Panc1 (cell line): ENCODE results near the gene RNF149. TPM values are rescaled to one million over a fixed set of nuclear protein-coding genes. Genes with fewer than 3 reads are reported as not detected.

Experiments used
- ATAC-seq: fragments of 200-7000 bp; cut with Tn5 transposase; 2 replicates; pipeline ENCODE4 v1.9.1; 2020; ENCODE audit warnings: mild to moderate bottlenecking, moderate library complexity
- BruUV-seq: library from RNA; stranded (reverse); fragments of 400-500 nt; replicated peaks from 2 replicates; lab custom pipeline; 2021; lab: Mats Ljungman, UMichigan
- CTCF ChIA-PET: fragments of 300-600 bp; sonication (Branson Sonifier 250); formaldehyde crosslinking; loops from one replicate; lab custom pipeline; 2022; ENCODE audit warnings: antibody characterized with exemption; lab: Charles Lee
- POLR2A ChIA-PET: fragments of 300-600 bp; sonication (Branson Sonifier 250); formaldehyde crosslinking; loops from one replicate; lab custom pipeline; 2022; ENCODE audit warnings: antibody characterized with exemption; lab: Charles Lee
- DNase-seq: peaks from one replicate; pipeline ENCODE4 v3.0.0-alpha.2; 2010; ENCODE audit warnings: low read depth, low spot score
- H3K27ac ChIP-seq: 2 replicates; pipeline ENCODE4 v1.5.1; 2011; ENCODE audit warnings: mild to moderate bottlenecking, low read length, inconsistent platforms
- H3K27me3 ChIP-seq: fragments of 200-500 bp; sonication (Bioruptor generic); 2 replicates; pipeline ENCODE4 v1.6.0; 2014; ENCODE audit warnings: low read length, inconsistent platforms; ENCODE audit not compliant: control insufficient read depth, insufficient read depth
- H3K36me3 ChIP-seq: fragments of 200-500 bp; sonication (Bioruptor generic); 2 replicates; pipeline ENCODE4 v1.5.1; 2014; ENCODE audit warnings: inconsistent platforms, mild to moderate bottlenecking, low read length, moderate library complexity; ENCODE audit not compliant: control insufficient read depth, insufficient read depth
- H3K4me1 ChIP-seq: 2 replicates; pipeline ENCODE4 v1.5.1; 2011; ENCODE audit warnings: inconsistent platforms, mild to moderate bottlenecking, low read length, moderate library complexity; ENCODE audit not compliant: control insufficient read depth, insufficient read depth
- H3K4me3 ChIP-seq, 2 experiments: 2 replicates each; pipeline ENCODE4 v1.5.1; 2011 to 2012; ENCODE audit warnings: low read depth in 2 of 2, low read length in 2 of 2, mild to moderate bottlenecking in 2 of 2, inconsistent platforms in 1 of 2, moderate library complexity in 1 of 2
- H3K9me3 ChIP-seq: fragments of 200-500 bp; sonication (Bioruptor generic); 2 replicates; pipeline ENCODE4 v1.5.1; 2014; ENCODE audit warnings: low read depth, mild to moderate bottlenecking, inconsistent platforms, low read length, moderate library complexity; ENCODE audit not compliant: control insufficient read depth, insufficient read depth
- CTCF ChIP-seq: fragments of 450-650 bp; IDR thresholded peaks from 2 replicates; pipeline ENCODE4 v1.5.1; 2017; ENCODE audit warnings: mild to moderate bottlenecking
- POLR2AphosphoS5 ChIP-seq: IDR thresholded peaks from 2 replicates; pipeline ENCODE4 v1.6.1; 2012; ENCODE audit warnings: mild to moderate bottlenecking, low read depth, low read length, moderate library complexity
- REST ChIP-seq, 2 experiments: IDR thresholded peaks; 2 replicates each; pipeline ENCODE4 v1.6.1; 2011 to 2012; ENCODE audit warnings: low read depth in 2 of 2, control low read depth in 1 of 2, low read length in 1 of 2, mild to moderate bottlenecking in 1 of 2, moderate library complexity in 1 of 2; ENCODE audit not compliant: insufficient read depth in 1 of 2
- SIN3A ChIP-seq: IDR thresholded peaks from 2 replicates; pipeline ENCODE4 v1.6.1; 2012; ENCODE audit warnings: low read depth, mild to moderate bottlenecking, low read length, moderate library complexity, borderline replicate concordance; ENCODE audit not compliant: insufficient read depth
- TCF7L2 ChIP-seq: IDR thresholded peaks from 2 replicates; pipeline ENCODE4 v1.6.1; 2011; ENCODE audit warnings: mild to moderate bottlenecking, low read depth, low read length, inconsistent platforms
- in situ Hi-C: cut with HindIII; loops from 2 replicates; pipeline ENCODE4 v1.10.0; 2016; ENCODE audit warnings: low sequenced_read_pairs, low pct_unique_long_range_greater_than_20kb
- intact Hi-C: fragments of 100-400 bp; cut with micrococcal nuclease; formaldehyde crosslinking; loops from one replicate; pipeline ENCODE4 v1.10.0; 2022; ENCODE audit not compliant: unreplicated experiment
- total RNA-seq: library from RNA; stranded (reverse); gene quantifications from one replicate; pipeline ENCODE4 v1.2.1, GENCODE V29; 2021; ENCODE audit not compliant: unreplicated experiment

Gene RNF149
- total RNA-seq, 1 experiment from 2014 or later, result 29.9 TPM

GRCh38 chr2:101300164-101300563, 8.3 kb downstream of the RNF149 start:
- ChIA-PET CTCF (interaction anchor here (0.6 kb wide), 1 partner anchor 82 kb away, joined by 9 read pairs; no protein-coding TSS in a partner anchor), POLR2A (no interaction called here)
- DNase-seq, result no peak
- in situ Hi-C loops, result no loop called here
- no peak for TF ChIP-seq POLR2AphosphoS5
- no peak for TF ChIP-seq TCF7L2
- TF ChIP-seq REST (IDR thresholded peaks at IDR 0.05; ENCODE audit: insufficient read depth in 1 of 2, low read depth in 2 of 2, low read length in 1 of 2), result no peak
- no peak for TF ChIP-seq CTCF
- H3K4me3 ChIP-seq, result no peak overlapping the region
- no peaks in the 10 kb centered on the region for H3K27me3 ChIP-seq
- BruUV-seq, result no TSS peak
- ATAC-seq, result no peak
- H3K36me3 ChIP-seq, result no peaks in the 10 kb centered on the region
- H3K9me3 ChIP-seq, result no peaks in the 10 kb centered on the region
- no peak overlapping the region for H3K27ac ChIP-seq
- peaks cover 2% of the 10 kb centered on the region for H3K4me1 ChIP-seq
- intact Hi-C loops, result no loop called here

- H3K27ac ChIP-seq, result no peak overlapping the region
- H3K27me3 ChIP-seq, result no peaks in the 10 kb centered on the region
- no peak for TF ChIP-seq TCF7L2
- no peak for TF ChIP-seq CTCF
- no peak for TF ChIP-seq SIN3A
- TF ChIP-seq REST (IDR thresholded peaks at IDR 0.05; ENCODE audit: insufficient read depth in 1 of 2, low read depth in 2 of 2, low read length in 1 of 2), result no peak
- in situ Hi-C loops (no loop called here), intact Hi-C loops (no loop called here)
- CTCF ChIA-PET, result no interaction called here
- H3K4me3 ChIP-seq, result no peak overlapping the region
- ATAC-seq, result no peak
- no peaks in the 10 kb centered on the region for H3K4me1 ChIP-seq
- peaks cover 5% of the 10 kb centered on the region; the same call in 1 of the 2 replicates for H3K36me3 ChIP-seq
- DNase-seq, result no peak
- BruUV-seq, result no TSS peak
- POLR2A ChIA-PET, result no interaction called here
- no peaks in the 10 kb centered on the region for H3K9me3 ChIP-seq
Observed at GRCh38 chr2:101299604-101300003, 8.9 kb downstream of the RNF149 start.
